HG03558 (cell line): Measurements from ENCODE around the gene IGSF9.
"Not testable (repeated sequence)": the region's sequence is repeated elsewhere in the genome, so short reads cannot be mapped to it uniquely, and the experiment has no call there.

Experiments
- ATAC-seq: cut with Tn5 transposase; IDR thresholded peaks from one replicate; pipeline ENCODE4 v1.9.1; 2021; ENCODE audit warnings: moderate number of reproducible peaks; ENCODE audit not compliant: unreplicated experiment; ENCODE audit errors: extremely low read depth

The IGSF9 gene

DNA sequence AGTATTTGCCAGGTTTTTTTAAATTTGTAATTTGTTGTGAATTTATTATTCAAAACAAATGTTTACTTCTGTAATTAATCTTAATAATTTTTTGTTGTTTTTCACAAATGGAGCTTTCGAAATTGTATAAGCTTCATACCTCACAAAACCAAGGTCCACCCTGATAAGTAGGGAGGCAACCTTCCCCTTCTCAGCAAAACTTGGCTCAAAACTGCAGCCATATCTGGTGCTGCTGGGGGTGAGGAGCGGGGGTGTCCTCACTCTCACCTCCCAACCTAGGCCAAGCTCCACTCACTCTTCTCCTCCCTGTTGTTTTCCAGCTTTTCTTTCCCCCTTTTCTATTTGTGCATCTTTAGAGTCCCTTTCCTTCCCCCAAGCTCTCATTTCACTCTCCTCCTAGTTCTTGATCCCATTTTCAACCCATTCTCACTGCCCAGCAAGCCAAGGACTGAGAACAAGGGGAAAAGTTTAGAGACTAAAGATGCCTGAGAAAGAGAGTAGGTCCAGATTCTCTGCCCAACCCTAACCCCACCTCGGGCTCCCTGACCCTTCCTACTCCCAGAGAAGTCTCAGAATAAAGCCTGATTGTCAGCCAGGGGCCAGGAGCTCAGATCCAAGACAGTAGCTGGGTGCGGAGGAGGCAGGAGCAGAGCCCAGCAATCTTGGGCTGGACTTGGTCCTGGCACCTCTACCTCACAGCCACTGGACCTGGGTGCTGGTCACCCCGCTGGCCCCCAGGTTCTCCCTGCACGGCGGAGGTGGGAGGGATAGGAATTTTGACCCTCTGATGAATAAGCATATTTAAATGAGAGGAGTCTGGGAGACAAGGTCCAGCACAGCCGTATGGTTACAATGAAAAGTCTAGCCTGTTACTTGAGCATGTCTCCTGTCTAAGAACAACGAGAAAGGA, 37.1 kb downstream of the IGSF9 start:
- ATAC-seq, result no peak

DNA sequence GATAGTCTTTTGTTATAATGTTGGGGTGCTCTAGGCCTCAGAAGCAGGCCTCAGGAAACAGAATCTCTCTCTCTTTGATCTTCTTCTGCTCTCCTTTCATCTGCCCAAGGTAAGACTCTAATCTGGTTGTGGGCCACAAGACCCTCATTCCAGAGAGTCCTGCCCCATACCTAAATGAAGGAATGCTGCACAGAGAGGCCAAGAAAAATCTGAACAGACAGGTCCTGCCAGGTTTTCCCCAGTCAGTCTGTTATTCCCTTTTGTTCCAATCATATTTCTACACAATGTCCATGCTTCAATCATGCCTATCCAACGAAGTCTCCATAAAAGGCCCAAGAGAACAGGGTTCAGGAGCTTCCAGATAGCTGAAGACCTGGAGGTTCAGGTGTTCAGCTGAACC, 38.5 kb downstream of the IGSF9 start:
- no peak for ATAC-seq

DNA sequence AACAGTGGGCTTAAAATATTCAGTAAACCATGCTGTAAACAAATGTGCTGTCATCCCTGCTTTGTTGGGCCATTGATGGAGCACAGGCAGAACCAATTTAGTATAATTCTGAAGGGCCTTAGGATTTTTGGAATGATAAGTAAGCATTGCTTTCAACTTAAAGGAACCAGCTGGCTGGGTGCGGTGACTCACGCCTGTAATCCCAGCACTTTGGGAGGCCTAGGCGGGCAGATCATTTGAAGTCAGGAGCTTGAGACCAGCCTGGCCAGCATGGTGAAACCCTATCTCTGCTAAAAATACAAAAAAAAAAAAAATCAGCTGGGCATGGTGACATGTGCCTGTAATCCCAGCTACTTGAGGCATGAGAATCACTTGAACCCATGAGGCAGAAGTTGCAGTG, 41.4 kb downstream of the IGSF9 start:
- not testable (repeated sequence) for ATAC-seq

DNA sequence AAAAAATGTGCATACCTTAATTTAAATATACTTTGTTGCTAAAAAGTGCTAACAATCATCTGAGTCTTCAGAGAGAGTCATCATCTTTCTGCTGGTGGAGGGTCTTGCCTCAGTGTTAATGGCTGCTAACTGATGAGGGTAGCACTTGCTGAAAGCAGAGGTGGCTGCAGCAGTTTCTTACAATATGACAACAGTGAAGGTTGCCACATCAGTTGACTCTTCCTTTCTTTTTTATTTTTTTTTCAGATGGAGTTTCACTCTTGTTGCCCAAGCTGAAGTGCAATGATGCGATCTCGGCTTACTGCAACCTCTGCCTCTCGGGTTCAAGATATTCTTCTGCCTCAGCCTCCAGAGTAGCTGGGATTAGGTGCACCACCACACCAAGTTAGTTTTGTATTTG, 42.9 kb downstream of the IGSF9 start:
- no peak for ATAC-seq

GRCh38 chr1:159900755-159901360, 44.6 kb downstream of the IGSF9 start:
- ATAC-seq, result no peak

DNA sequence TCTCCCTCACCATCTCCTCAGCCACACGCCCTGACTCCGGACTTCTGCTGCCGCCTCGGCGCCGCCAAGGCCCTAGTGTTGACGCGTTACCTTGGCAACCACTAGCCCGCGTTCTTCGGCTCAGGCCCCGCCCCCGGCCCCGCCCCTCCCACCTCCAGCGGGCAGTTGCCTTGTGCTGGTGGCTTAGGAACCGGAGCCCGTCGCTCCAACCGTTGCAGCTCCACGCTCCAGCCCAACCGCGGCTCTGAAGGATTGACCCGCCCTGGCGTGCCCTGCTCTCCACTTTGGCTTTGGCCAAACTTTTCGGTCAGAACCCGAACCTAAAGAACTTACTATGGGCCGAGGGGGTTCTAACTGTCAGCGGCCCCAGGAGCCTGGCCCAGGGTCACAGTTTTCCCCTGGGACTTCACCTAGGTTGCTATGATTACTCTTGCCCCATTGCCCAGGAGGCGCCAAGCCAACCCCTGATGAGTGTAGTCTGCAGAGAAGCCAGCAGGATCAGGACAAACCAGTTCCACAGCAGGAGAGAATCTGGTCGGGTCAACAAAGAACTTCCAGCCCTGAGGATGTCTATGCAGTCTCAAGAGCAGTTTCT, 45.2 kb downstream of the IGSF9 start, which contains the start of gene CFAP45:
Gene CFAP45 (minus strand): TSS at position 80 of the 595 bp plus-strand sequence. CDS start 67 bp downstream, at position 13.
- ATAC-seq, result no peak

GRCh38 chr1:159899634-159900033, 45.8 kb downstream of the IGSF9 start:
- not testable (repeated sequence) for ATAC-seq

DNA sequence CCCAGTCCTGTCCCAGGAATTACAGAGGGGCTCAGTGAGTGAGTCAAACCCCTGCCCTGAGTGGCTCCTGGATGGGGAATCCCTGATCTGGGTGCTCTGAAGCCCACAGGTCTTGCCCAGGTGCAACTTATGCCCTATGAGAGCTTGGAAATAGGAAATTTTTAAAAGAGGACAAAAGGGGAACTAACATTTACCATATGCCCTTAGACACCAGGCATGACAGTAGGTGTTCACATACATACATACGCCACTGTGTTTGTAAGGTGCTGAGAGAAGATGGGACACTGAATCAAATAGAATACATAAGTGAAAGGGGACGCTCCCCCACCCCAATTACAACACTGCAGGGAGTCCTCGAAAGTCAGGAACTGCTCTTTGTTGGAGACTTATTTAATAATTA, 46.9 kb downstream of the IGSF9 start:
- ATAC-seq, result no peak

DNA sequence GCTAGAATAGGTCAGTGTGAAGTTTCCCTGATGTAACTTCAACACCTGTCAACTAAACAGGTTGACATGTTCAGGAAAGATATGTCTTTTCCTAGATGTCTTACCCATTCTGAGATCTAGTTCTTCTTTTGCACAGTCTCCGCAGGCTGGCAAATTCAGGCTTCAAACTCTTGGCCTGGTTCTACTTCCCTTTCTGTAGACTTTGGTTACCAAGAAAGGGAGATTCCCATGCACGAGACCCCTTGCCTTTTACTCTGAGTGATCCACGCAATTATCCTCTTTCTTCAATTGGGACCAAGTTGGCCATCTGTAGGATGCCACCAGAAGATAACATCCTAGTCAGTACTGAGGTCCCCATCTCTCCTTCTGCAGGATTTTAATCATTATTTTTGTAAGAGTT, 47.5 kb downstream of the IGSF9 start:
- ATAC-seq, result no peak

DNA sequence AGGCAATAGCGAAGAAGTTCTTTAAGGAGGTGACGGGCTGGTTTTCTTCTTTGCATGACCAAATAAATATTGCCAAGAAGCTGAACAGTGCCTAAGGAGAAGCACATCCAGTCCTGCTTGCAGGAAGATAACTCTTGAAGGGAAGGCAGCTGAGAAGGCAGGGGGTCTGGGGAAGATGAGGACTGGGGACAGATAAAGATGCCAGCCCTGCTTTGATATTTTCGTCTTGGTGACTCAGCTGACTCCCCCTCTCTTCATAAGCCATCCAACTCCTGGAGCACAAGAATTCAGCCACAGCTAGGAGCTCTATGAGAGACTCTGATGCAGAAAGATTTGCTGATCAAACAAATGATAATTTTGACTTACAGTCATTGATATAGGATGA, 48.9 kb downstream of the IGSF9 start:
- no peak for ATAC-seq

- no peak for ATAC-seq
Observed at GRCh38 chr1:159895836-159896545, 49.4 kb downstream of the IGSF9 start.

DNA sequence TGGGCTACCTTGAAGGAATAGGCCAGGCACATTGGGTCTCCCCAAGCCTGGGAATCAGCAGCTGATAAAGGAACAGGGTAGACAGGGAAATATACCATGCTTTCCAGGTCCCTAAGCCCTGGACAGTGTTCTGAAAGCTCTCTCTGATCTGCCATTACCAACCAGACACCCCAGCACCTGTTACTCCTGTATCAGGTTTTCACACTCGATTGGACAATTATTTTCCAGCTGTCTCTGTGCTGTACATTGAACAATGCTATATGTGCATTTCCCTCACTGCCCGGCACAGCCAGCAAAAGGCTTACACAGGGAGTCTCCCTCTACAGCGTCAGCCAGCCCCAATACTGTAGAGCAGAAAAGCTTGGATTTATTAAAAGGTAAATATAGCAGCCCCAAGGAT, 50.1 kb downstream of the IGSF9 start:
- no peak for ATAC-seq

DNA sequence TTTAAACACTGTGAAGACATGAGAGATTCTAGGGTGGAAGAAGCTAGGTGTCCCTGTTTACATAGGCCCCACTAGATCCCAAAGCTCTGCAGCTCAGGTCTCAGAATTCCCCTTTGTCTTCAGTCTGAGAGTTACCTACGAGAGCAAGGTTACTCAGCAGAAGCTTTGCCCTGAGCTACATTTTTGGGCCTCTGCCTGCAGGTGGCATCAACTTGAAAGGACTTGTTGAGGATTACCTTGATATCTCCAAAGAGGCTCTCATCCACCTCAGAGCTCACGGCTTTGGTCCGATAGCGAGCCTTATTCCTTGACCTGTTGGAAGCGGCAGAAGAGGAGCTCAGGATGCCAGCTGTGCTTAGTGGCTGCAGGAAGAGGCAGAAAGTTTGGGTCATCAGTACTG, 52.5 kb downstream of the IGSF9 start:
- no peak for ATAC-seq

DNA sequence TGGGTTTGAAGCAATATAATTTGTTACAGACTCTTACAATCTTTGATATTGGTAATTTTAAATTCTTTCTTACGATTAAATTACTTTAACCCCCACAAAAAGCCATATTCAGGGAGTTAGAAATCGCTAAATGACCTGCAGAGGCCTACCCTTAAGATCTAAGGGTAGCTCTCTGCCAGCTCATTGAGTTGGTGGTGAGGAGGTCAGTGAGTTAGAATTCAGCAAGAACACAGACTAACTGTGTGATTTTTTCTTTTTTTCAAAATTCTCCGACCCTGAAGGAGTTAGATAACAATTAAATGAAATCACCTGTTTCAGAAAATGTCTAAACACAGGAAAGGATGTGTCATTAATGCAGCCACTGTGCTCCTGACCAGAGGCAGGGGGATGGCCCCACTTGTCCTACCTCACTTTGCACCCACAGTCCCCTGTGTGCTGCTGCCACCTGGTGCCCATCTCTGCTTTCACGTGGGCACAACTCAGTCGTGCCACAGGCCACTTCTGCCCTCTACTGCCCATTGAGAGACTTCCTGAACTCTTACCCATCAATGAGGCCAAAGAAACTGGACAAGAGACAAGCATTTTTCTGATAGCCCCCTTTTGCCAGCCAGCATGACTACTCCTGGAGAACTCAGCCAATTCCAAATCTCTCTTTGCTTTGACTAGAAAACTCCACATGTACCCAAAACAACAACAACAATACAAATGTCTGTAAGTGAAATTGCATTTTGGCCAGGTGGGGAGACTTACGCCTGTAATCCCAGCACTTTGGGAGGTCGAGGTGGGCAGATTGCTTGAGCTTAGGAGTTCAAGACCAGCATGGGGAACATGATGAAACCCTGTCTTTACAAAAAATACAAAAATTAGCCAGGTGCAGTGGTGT, 53.9 kb downstream of the IGSF9 start:
- peak; percentile 55 for ATAC-seq

- no peak for ATAC-seq
Observed at GRCh38 chr1:159890390-159890789, 55.0 kb downstream of the IGSF9 start.

GRCh38 chr1:159889821-159890252, 55.6 kb downstream of the IGSF9 start:
- ATAC-seq, result peak; percentile 90

- ATAC-seq, result no peak
Observed at GRCh38 chr1:159889202-159889601, 56.2 kb downstream of the IGSF9 start.

DNA sequence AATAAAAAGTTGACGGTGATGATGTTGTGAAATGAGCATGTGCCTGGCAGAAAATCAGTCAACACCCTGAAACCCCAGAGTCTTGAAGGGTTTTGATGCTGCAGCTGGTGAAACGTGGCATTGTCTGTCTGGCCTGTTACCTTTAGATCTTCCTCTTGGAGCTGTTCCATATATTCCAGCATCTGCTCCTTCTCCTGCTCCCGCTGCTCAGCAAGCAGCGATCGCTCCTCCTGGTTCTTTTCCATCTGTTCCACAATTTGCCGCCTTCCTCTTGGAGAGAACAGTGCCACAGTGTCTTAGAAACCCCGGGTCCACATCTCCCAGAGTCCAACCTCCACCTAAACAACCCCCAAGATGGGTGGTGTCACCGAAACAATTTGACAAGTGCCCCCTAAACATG, 61.1 kb downstream of the IGSF9 start:
- no peak for ATAC-seq

DNA sequence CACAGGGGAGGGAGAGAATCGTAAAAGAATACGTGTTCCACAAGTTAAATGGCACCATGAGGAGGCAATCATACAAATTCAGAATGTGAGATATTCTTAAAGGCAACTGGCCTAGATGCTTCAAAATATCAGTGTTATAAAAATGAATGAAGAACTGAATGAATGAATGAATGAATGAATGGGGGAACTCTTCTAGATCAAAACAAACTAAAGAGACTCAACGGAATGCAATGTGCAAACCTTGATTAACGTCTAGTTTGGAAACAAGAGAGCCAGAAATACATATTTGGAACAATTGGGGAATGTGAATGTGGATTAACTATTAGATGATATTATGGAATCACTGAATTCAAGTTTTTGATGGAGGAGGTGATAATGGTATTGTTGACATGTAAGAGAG, 62.3 kb downstream of the IGSF9 start:
- ATAC-seq, result no peak

GRCh38 chr1:159882527-159882862, 62.9 kb downstream of the IGSF9 start:
- no peak for ATAC-seq
